ENCODE results near the gene KRTAP3-2. TPM values are rescaled to one million over a fixed set of nuclear protein-coding genes. Genes with fewer than 3 reads are reported as not detected.

KRTAP3-2 gene
- total RNA-seq, 1 experiment from 2014 or later: not detected

GRCh38 chr17:41019415-41019814 lies 19.7 kb upstream of the KRTAP3-2 start:
- DNase-seq: no peak

More at GRCh38 chr17:41019415-41019814, 19.7 kb upstream of the KRTAP3-2 start:
- H3K9me3 ChIP-seq (ENCODE audit: control insufficient read depth, low read depth, low read length): no peaks in the 10 kb centered on the region
- no peak overlapping the region for H3K56ac ChIP-seq (ENCODE audit: insufficient read length, low read depth, low read length)
- no peak overlapping the region for H3K23ac ChIP-seq (ENCODE audit: insufficient read length, low read depth, low read length)
- no peak overlapping the region for H2BK20ac ChIP-seq (ENCODE audit: low read depth, low read length, poor library complexity, severe bottlenecking)
- no peak overlapping the region for H4K5ac ChIP-seq (ENCODE audit: insufficient read length, low read depth, low read length)
- no CpG with 5 or more reads among the region's 3 CpGs for WGBS (ENCODE audit: extremely low coverage, insufficient read length, low lambda C conversion rate)
- peaks cover 0 to 2% of the 10 kb centered on the region in 2 experiments; a peak in 1 of 4 replicates for H3K4me1 Mint-ChIP-seq
- H3K79me1 ChIP-seq (ENCODE audit: insufficient read depth, low read depth, low read length, poor library complexity, severe bottlenecking): no peaks in the 10 kb centered on the region
- H3K27ac Mint-ChIP-seq: no peak overlapping the region
- no peak overlapping the region for H2BK5ac ChIP-seq (ENCODE audit: insufficient read length, low read length)
- H3K14ac ChIP-seq (ENCODE audit: insufficient read depth, low read length): no peak overlapping the region
- H2AK5ac ChIP-seq (ENCODE audit: insufficient read length, low read length): no peak overlapping the region
- peaks cover 0 to 3% of the 10 kb centered on the region in 2 experiments; a peak in 1 of 5 replicates for H3K9me3 Mint-ChIP-seq
- H3K4me1 ChIP-seq (ENCODE audit: insufficient read depth, low read length): no peaks in the 10 kb centered on the region
- H2AFZ ChIP-seq (ENCODE audit: low read length): no peak overlapping the region
- H4K8ac ChIP-seq (replicated peaks; ENCODE audit: insufficient read length, low read depth, low read length): no peak overlapping the region
- no peak overlapping the region for H4K91ac ChIP-seq (ENCODE audit: insufficient read length, low read depth, low read length)
- H3K9ac ChIP-seq (ENCODE audit: extremely low read depth, insufficient read length, low read length): no peak overlapping the region
- no peaks in the 10 kb centered on the region for H3K27me3 ChIP-seq (ENCODE audit: insufficient read depth, low read length)
- no peaks in the 10 kb centered on the region for H3K27me3 Mint-ChIP-seq (ENCODE audit: low read depth)
- no peaks in the 10 kb centered on the region for H3K23me2 ChIP-seq (ENCODE audit: insufficient read length, low read depth, low read length, poor library complexity, severe bottlenecking)
- no peak for TF ChIP-seq CTCF (conservative IDR thresholded peaks at IDR 0.05)
- H3K27ac ChIP-seq (ENCODE audit: insufficient read length, low read depth, low read length): no peak overlapping the region
- no peak overlapping the region for H2BK120ac ChIP-seq (ENCODE audit: low read depth, low read length, poor library complexity, severe bottlenecking)
- H4K20me1 ChIP-seq (ENCODE audit: control insufficient read depth, insufficient read depth, insufficient read length): no peaks in the 10 kb centered on the region
- H3T11ph ChIP-seq (ENCODE audit: low read length): no peak overlapping the region
- no peak overlapping the region for H3K4me3 Mint-ChIP-seq
- no peak overlapping the region for H3K18ac ChIP-seq (ENCODE audit: insufficient read length, low read depth, low read length)
- no peak overlapping the region for H2BK15ac ChIP-seq (ENCODE audit: low read depth, low read length)
- no peak overlapping the region for H3K4me2 ChIP-seq (ENCODE audit: insufficient read depth, insufficient read length, low read length)
- no peak overlapping the region for H2BK12ac ChIP-seq (ENCODE audit: insufficient read length, low read depth, low read length)
- no peak overlapping the region for H3K4ac ChIP-seq (ENCODE audit: low read depth, low read length)
- H3K36me3 Mint-ChIP-seq (ENCODE audit: insufficient read depth in 1 of 3, low read depth in 3 of 3): no peaks in the 10 kb centered on the region
- no peaks in the 10 kb centered on the region for H3K79me2 ChIP-seq (ENCODE audit: insufficient read depth, low read length)
